H9 (cell line): ENCODE results near the gene PTPRN2. TPM values are rescaled to one million over a fixed set of nuclear protein-coding genes. Genes with fewer than 3 reads are reported as not detected.

Experiments
- DNase-seq: peaks from one replicate; pipeline ENCODE4 v3.0.0-alpha.2; 2017
- H2AFZ ChIP-seq: one replicate; pipeline ENCODE4 v1.6.1; 2013; ENCODE audit warnings: mild to moderate bottlenecking, low read length, control low read depth, moderate library complexity
- H2AK5ac ChIP-seq: 2 replicates; pipeline ENCODE4 v1.6.1; 2013; ENCODE audit warnings: low read length, control low read depth, mixed read lengths; ENCODE audit not compliant: insufficient read length
- H2BK120ac ChIP-seq: one replicate; pipeline ENCODE4 v1.6.1; 2013; ENCODE audit warnings: low read depth, mild to moderate bottlenecking, low read length, control low read depth, inconsistent platforms; ENCODE audit not compliant: poor library complexity, severe bottlenecking
- H2BK12ac ChIP-seq: 2 replicates; pipeline ENCODE4 v1.6.1; 2013; ENCODE audit warnings: low read length, control low read depth, mixed read lengths, low read depth; ENCODE audit not compliant: insufficient read length
- H2BK15ac ChIP-seq: 2 replicates; pipeline ENCODE4 v1.6.1; 2013; ENCODE audit warnings: low read depth, low read length, control low read depth
- H2BK20ac ChIP-seq: one replicate; pipeline ENCODE4 v1.6.1; 2013; ENCODE audit warnings: low read depth, mild to moderate bottlenecking, low read length, control low read depth, inconsistent platforms; ENCODE audit not compliant: poor library complexity, severe bottlenecking
- H2BK5ac ChIP-seq: 2 replicates; pipeline ENCODE4 v1.6.1; 2013; ENCODE audit warnings: low read length, control low read depth, mixed read lengths; ENCODE audit not compliant: insufficient read length
- H3K14ac ChIP-seq: 2 replicates; pipeline ENCODE4 v1.6.1; 2013; ENCODE audit warnings: low read length, control low read depth; ENCODE audit not compliant: insufficient read depth
- H3K18ac ChIP-seq: 2 replicates; pipeline ENCODE4 v1.6.1; 2013; ENCODE audit warnings: low read depth, mild to moderate bottlenecking, mixed read lengths, low read length, control low read depth; ENCODE audit not compliant: insufficient read length
- H3K23ac ChIP-seq: 2 replicates; pipeline ENCODE4 v1.6.1; 2013; ENCODE audit warnings: low read length, control low read depth, mixed read lengths, low read depth; ENCODE audit not compliant: insufficient read length
- H3K23me2 ChIP-seq: 2 replicates; pipeline ENCODE4 v1.6.1; 2013; ENCODE audit warnings: low read depth, mild to moderate bottlenecking, mixed read lengths, low read length, control low read depth; ENCODE audit not compliant: insufficient read length, poor library complexity, severe bottlenecking
- H3K27ac ChIP-seq: 2 replicates; pipeline ENCODE4 v1.5.1; 2013; ENCODE audit warnings: low read length, control low read depth, mixed read lengths, low read depth; ENCODE audit not compliant: insufficient read length
- H3K27me3 ChIP-seq: 2 replicates; pipeline ENCODE4 v1.6.1; 2013; ENCODE audit warnings: low read length, control low read depth, inconsistent platforms; ENCODE audit not compliant: insufficient read depth
- H3K4ac ChIP-seq: 2 replicates; pipeline ENCODE4 v1.6.1; 2013; ENCODE audit warnings: low read depth, mild to moderate bottlenecking, control low read depth, inconsistent platforms, low read length, moderate library complexity
- H3K4me1 ChIP-seq: 2 replicates; pipeline ENCODE4 v1.6.1; 2013; ENCODE audit warnings: low read length, control low read depth, inconsistent platforms; ENCODE audit not compliant: insufficient read depth
- H3K4me2 ChIP-seq: 2 replicates; pipeline ENCODE4 v1.6.1; 2013; ENCODE audit warnings: low read length, control low read depth, mixed read lengths; ENCODE audit not compliant: insufficient read length, insufficient read depth
- H3K56ac ChIP-seq: 2 replicates; pipeline ENCODE4 v1.6.1; 2013; ENCODE audit warnings: low read depth, mild to moderate bottlenecking, mixed read lengths, low read length, control low read depth; ENCODE audit not compliant: insufficient read length
- H3K79me1 ChIP-seq: 2 replicates; pipeline ENCODE4 v1.6.1; 2013; ENCODE audit warnings: low read depth, mild to moderate bottlenecking, moderate library complexity, low read length, control low read depth, inconsistent platforms; ENCODE audit not compliant: insufficient read depth, poor library complexity, severe bottlenecking
- H3K79me2 ChIP-seq: 2 replicates; pipeline ENCODE4 v1.6.1; 2013; ENCODE audit warnings: low read length, control low read depth, inconsistent platforms; ENCODE audit not compliant: insufficient read depth
- H3K9ac ChIP-seq: 2 replicates; pipeline ENCODE4 v1.6.1; 2013; ENCODE audit warnings: low read length, control low read depth, mixed read lengths; ENCODE audit not compliant: insufficient read length; ENCODE audit errors: extremely low read depth
- H3K9me3 ChIP-seq: one replicate; pipeline ENCODE4 v1.6.1; 2013; ENCODE audit warnings: low read depth, low read length, inconsistent platforms; ENCODE audit not compliant: control insufficient read depth
- H3T11ph ChIP-seq: one replicate; pipeline ENCODE4 v1.6.1; 2013; ENCODE audit warnings: mild to moderate bottlenecking, low read length, control low read depth, inconsistent platforms
- H4K20me1 ChIP-seq: one replicate; pipeline ENCODE4 v1.6.1; 2013; ENCODE audit not compliant: control insufficient read depth, insufficient read length, insufficient read depth
- H4K5ac ChIP-seq: 2 replicates; pipeline ENCODE4 v1.6.1; 2013; ENCODE audit warnings: low read depth, mild to moderate bottlenecking, mixed read lengths, low read length, control low read depth; ENCODE audit not compliant: insufficient read length
- H4K8ac ChIP-seq: replicated peaks from 2 replicates; pipeline ENCODE4 v1.6.1; 2013; ENCODE audit warnings: low read length, control low read depth, mixed read lengths, low read depth; ENCODE audit not compliant: insufficient read length
- H4K91ac ChIP-seq: 2 replicates; pipeline ENCODE4 v1.6.1; 2013; ENCODE audit warnings: low read depth, mild to moderate bottlenecking, moderate library complexity, mixed read lengths, low read length, control low read depth; ENCODE audit not compliant: insufficient read length
- H3K27ac Mint-ChIP-seq, 3 experiments: 2 replicates in 2 of 3; 3 replicates in 1 of 3; pipeline ENCODE4 v1.8.0; 2020 to 2021; ENCODE audit warnings: mixed read lengths in 3 of 3, mild to moderate bottlenecking in 1 of 3, moderate library complexity in 1 of 3
- H3K27me3 Mint-ChIP-seq: 2 replicates; pipeline ENCODE4 v1.8.0; 2021; ENCODE audit warnings: low read depth, mild to moderate bottlenecking, moderate library complexity, mixed read lengths
- H3K36me3 Mint-ChIP-seq, 3 experiments: 2 replicates in 2 of 3; 3 replicates in 1 of 3; pipeline ENCODE4 v1.8.0; 2020 to 2021; ENCODE audit warnings: low read depth in 3 of 3, mixed read lengths in 3 of 3; ENCODE audit not compliant: insufficient read depth in 1 of 3
- H3K4me1 Mint-ChIP-seq, 2 experiments: 2 replicates each; pipeline ENCODE4 v1.8.0; 2020; ENCODE audit warnings: mixed read lengths in 2 of 2
- H3K4me3 Mint-ChIP-seq, 2 experiments: 2 replicates in 1 of 2; 3 replicates in 1 of 2; pipeline ENCODE4 v1.8.0; 2020 to 2021; ENCODE audit warnings: mild to moderate bottlenecking in 2 of 2, mixed read lengths in 2 of 2, moderate library complexity in 1 of 2
- H3K9me3 Mint-ChIP-seq, 2 experiments: 2 replicates in 1 of 2; 3 replicates in 1 of 2; pipeline ENCODE4 v1.8.0; 2020; ENCODE audit warnings: mild to moderate bottlenecking in 2 of 2, mixed read lengths in 2 of 2, moderate library complexity in 1 of 2
- CTCF ChIP-seq: fragments of 200-600 bp; sonication (generic); conservative IDR thresholded peaks from 3 replicates; pipeline ENCODE4 v1.8.0; 2021; ENCODE audit warnings: antibody characterized with exemption, mild to moderate bottlenecking
- WGBS: extraction: QIAGEN DNeasy Blood & Tissue Kit; methylation state at CpG from one replicate; pipeline ENCODE4 v1.1.7; 2013; ENCODE audit warnings: missing lambda C conversion rate, low lambda C conversion rate, mixed read lengths; ENCODE audit not compliant: insufficient read length; ENCODE audit errors: extremely low coverage; 5-methylcytosine and 5-hydroxymethylcytosine counted together
- total RNA-seq: library from RNA; stranded (reverse); gene quantifications from 2 replicates; pipeline ENCODE4 v1.2.1, GENCODE V29; 2021

PTPRN2 gene
- total RNA-seq, 1 experiment from 2014 or later: 5.2 TPM

GRCh38 chr7:157574914-157575586 lies 1012.6 kb downstream of the PTPRN2 start:
- H2BK15ac ChIP-seq: no peak overlapping the region
- no peak overlapping the region for H2BK12ac ChIP-seq
- WGBS: no CpG with 5 or more reads among the region's 15 CpGs
- no peak overlapping the region for H2AFZ ChIP-seq
- no peaks in the 10 kb centered on the region for H3K23me2 ChIP-seq
- no peak overlapping the region for H3K4me2 ChIP-seq
- TF ChIP-seq CTCF: no peak
- no peak overlapping the region for H3T11ph ChIP-seq
- H4K5ac ChIP-seq: no peak overlapping the region
- H2BK20ac ChIP-seq: no peak overlapping the region
- H3K14ac ChIP-seq: no peak overlapping the region
- no peaks in the 10 kb centered on the region for H3K79me1 ChIP-seq
- H3K9me3 Mint-ChIP-seq: no peaks in the 10 kb centered on the region
- no peak overlapping the region for H4K8ac ChIP-seq
- no peaks in the 10 kb centered on the region for H3K27me3 ChIP-seq
- no peaks in the 10 kb centered on the region for H4K20me1 ChIP-seq
- no peaks in the 10 kb centered on the region for H3K36me3 Mint-ChIP-seq
- no peak overlapping the region for H2AK5ac ChIP-seq
- no peaks in the 10 kb centered on the region for H3K9me3 ChIP-seq
- H3K4me3 Mint-ChIP-seq: no peak overlapping the region
- no peak overlapping the region for H2BK120ac ChIP-seq
- H3K9ac ChIP-seq: no peak overlapping the region
- no peak overlapping the region for H2BK5ac ChIP-seq
- no peak overlapping the region for H3K27ac ChIP-seq
- no peak overlapping the region for H3K18ac ChIP-seq
- no peak overlapping the region for H3K27ac Mint-ChIP-seq
- no peak overlapping the region for H3K56ac ChIP-seq
- H4K91ac ChIP-seq: no peak overlapping the region
- H3K23ac ChIP-seq: no peak overlapping the region
- no peaks in the 10 kb centered on the region for H3K4me1 Mint-ChIP-seq
- H3K79me2 ChIP-seq: no peaks in the 10 kb centered on the region
- H3K4ac ChIP-seq: no peak overlapping the region
- H3K27me3 Mint-ChIP-seq: peaks cover 100% of the 10 kb centered on the region
- no peak for DNase-seq
- H3K4me1 ChIP-seq: no peaks in the 10 kb centered on the region
